Fibroblast of lung (primary cell): ENCODE results near the gene ENPP7.

Source experiments
- CTCF ChIP-seq, 2 donors: IDR thresholded peaks in 1 of 2; conservative IDR thresholded peaks in 1 of 2; 1 replicate in 1 of 2; 2 replicates in 1 of 2; pipeline ENCODE4 v1.5.1; 2011 to 2012; ENCODE audit warnings: low read length in 2 of 2, control low read depth in 1 of 2, inconsistent platforms in 1 of 2, low read depth in 1 of 2, mild to moderate bottlenecking in 1 of 2
- EZH2 ChIP-seq: IDR thresholded peaks from 2 replicates; pipeline ENCODE4 v1.5.1; 2012; ENCODE audit warnings: low read length, control low read depth, mild to moderate bottlenecking; ENCODE audit errors: missing control alignments

GRCh38 chr17:79786930-79787643 lies 56.3 kb downstream of the ENPP7 start:
- TF ChIP-seq CTCF (conservative IDR thresholded peaks at IDR 0.05 in 1 of 2, IDR thresholded peaks at IDR 0.05 in 1 of 2; ENCODE audit: low read depth in 1 of 2, low read length in 2 of 2), result no peak
- no peak for TF ChIP-seq EZH2
